HG02642 (cell line): ENCODE results near the gene DPEP3.
"Not testable (repeated sequence)": the region's sequence is repeated elsewhere in the genome, so short reads cannot be mapped to it uniquely, and the experiment has no call there.

Experiments used
- ATAC-seq: cut with Tn5 transposase; IDR thresholded peaks from one replicate; pipeline ENCODE4 v1.9.1; 2021; ENCODE audit warnings: mild to moderate bottlenecking; ENCODE audit not compliant: unreplicated experiment, poor library complexity

Gene DPEP3

GRCh38 chr16:67994040-67994408 lies 13.7 kb upstream of the DPEP3 start:
- not testable (repeated sequence) for ATAC-seq

- peak; percentile 78 for ATAC-seq
Measured at GRCh38 chr16:67993207-67994039, 13.1 kb upstream of the DPEP3 start.

GRCh38 chr16:67992661-67993206 lies 12.4 kb upstream of the DPEP3 start:
- no peak for ATAC-seq

GRCh38 chr16:67990018-67990386 lies 9.7 kb upstream of the DPEP3 start:
- ATAC-seq: no peak

- ATAC-seq: no peak
Measured at GRCh38 chr16:67989322-67990017, 9.2 kb upstream of the DPEP3 start.

- no peak for ATAC-seq
Measured at GRCh38 chr16:67988675-67989074, 8.4 kb upstream of the DPEP3 start.

- ATAC-seq: no peak
Measured at GRCh38 chr16:67987460-67988160, 7.3 kb upstream of the DPEP3 start.

- no peak for ATAC-seq
Measured at GRCh38 chr16:67986949-67987348, 6.7 kb upstream of the DPEP3 start.

GRCh38 chr16:67982011-67982696 lies 1.9 kb upstream of the DPEP3 start:
- ATAC-seq: no peak

GRCh38 chr16:67977469-67978227 lies 2.7 kb downstream of the DPEP3 start:
- ATAC-seq: no peak

- ATAC-seq: no peak
Measured at GRCh38 chr16:67977005-67977404, 3.3 kb downstream of the DPEP3 start.

- ATAC-seq: no peak
Measured at GRCh38 chr16:67976205-67976604, 4.1 kb downstream of the DPEP3 start.

- ATAC-seq: no peak
Measured at GRCh38 chr16:67975321-67976105, 4.8 kb downstream of the DPEP3 start.

- not testable (repeated sequence) for ATAC-seq
Measured at GRCh38 chr16:67972285-67972684, 8.0 kb downstream of the DPEP3 start.

GRCh38 chr16:67971111-67971510 lies 9.2 kb downstream of the DPEP3 start:
- no peak for ATAC-seq

GRCh38 chr16:67969254-67970039 lies 10.9 kb downstream of the DPEP3 start:
- ATAC-seq: no peak

- ATAC-seq: peak; percentile 80
Measured at GRCh38 chr16:67968400-67969253, 11.7 kb downstream of the DPEP3 start, which contains the start of gene SLC12A4. TSS of gene SLC12A4 (minus strand) at chr16:67968637. CDS start at chr16:67968553, 84 bp downstream.
